Stimulated activated effector memory CD8-positive, alpha-beta T cell treated with anti-CD3 and anti-CD28 coated beads, Interleukin-12 subunit alpha, Interleukin-12 subunit beta, amount 100 ng/mL, for 72 hours (primary cell): ENCODE measurements around the gene KAT8.
A peak's percentile ranks its signal among the peaks of the same experiment; 100 is the strongest.
"Not testable (repeated sequence)": the region's sequence is repeated elsewhere in the genome, so short reads cannot be mapped to it uniquely, and the experiment has no call there.

Experiments
- ATAC-seq: fragments of 150-1000 bp; cut with Tn5 transposase; 2 replicates; pipeline ENCODE4 v1.10.0; 2021
- DNase-seq, 2 donors: peaks; one replicate each; pipeline ENCODE4 v3.0.0; 2021 to 2022; ENCODE audit warnings: low spot score in 2 of 2
- H3K27ac Mint-ChIP-seq: one replicate; pipeline ENCODE4 v1.8.0; 2022; ENCODE audit warnings: mild to moderate bottlenecking, mixed read lengths
- H3K36me3 Mint-ChIP-seq: one replicate; pipeline ENCODE4 v1.8.0; 2022; ENCODE audit warnings: mild to moderate bottlenecking, mixed read lengths
- H3K4me1 Mint-ChIP-seq: one replicate; pipeline ENCODE4 v1.8.0; 2022; ENCODE audit warnings: mixed read lengths
- H3K4me3 Mint-ChIP-seq: one replicate; pipeline ENCODE4 v1.8.0; 2022; ENCODE audit warnings: mild to moderate bottlenecking, mixed read lengths
- H3K9me3 Mint-ChIP-seq: one replicate; pipeline ENCODE4 v1.8.0; 2022; ENCODE audit warnings: mixed read lengths

Gene KAT8

DNA sequence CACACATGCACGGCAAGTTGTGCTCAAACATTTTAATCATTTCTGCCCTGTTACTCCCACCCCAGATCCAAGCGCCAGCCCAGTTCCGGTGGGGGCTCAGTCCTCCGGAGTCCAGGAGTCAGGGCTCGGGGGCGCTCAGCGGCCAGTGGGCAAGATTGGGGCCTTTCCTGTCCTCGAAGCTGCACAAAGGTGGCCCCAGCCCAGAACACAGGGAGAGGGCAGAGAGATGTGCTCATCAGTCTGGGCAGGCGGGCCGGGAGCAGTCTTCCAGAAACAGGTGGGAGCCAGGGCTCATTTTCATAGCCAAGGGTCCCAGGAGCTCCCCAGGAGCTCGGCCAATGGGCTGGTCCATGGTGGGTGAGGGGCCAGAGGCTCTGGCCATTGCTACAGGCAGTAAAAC, 14.0 kb downstream of the KAT8 start:
- Mint-ChIP-seq H3K4me1 (peaks cover under 1% of the 10 kb centered on the region), H3K4me3 (no peak overlapping the region), H3K27ac (peak overlapping the region; percentile 23), H3K36me3 (peaks cover 10% of the 10 kb centered on the region), H3K9me3 (no peaks in the 10 kb centered on the region)
- no peak for DNase-seq
- no peak for ATAC-seq

DNA sequence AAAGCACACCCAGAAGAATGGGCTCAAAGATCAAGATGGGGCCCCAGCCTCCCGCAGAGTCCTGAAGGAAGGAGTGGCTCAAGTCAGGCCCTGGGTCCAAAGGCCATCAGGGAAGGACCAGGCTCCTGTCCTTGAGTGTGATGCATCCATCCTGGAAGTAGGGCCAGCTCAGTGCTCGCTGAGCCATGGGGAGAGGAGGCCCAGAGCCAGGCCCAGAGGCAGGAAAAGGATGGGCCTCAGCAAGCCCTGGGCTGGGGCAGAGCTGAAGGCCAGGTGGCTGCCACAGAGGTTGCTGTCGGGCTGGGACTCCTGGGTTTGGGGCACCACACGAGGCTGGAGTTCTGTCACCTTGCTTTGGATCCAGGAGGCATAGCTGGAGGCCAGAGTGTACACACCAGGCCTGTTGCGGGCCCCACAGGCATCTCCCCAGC, 14.4 kb downstream of the KAT8 start:
- Mint-ChIP-seq H3K36me3 (peaks cover 6% of the 10 kb centered on the region), H3K9me3 (no peaks in the 10 kb centered on the region), H3K4me1 (no peaks in the 10 kb centered on the region), H3K27ac (peak overlapping the region; percentile 23), H3K4me3 (no peak overlapping the region)
- ATAC-seq (no peak), DNase-seq (no peak)

DNA sequence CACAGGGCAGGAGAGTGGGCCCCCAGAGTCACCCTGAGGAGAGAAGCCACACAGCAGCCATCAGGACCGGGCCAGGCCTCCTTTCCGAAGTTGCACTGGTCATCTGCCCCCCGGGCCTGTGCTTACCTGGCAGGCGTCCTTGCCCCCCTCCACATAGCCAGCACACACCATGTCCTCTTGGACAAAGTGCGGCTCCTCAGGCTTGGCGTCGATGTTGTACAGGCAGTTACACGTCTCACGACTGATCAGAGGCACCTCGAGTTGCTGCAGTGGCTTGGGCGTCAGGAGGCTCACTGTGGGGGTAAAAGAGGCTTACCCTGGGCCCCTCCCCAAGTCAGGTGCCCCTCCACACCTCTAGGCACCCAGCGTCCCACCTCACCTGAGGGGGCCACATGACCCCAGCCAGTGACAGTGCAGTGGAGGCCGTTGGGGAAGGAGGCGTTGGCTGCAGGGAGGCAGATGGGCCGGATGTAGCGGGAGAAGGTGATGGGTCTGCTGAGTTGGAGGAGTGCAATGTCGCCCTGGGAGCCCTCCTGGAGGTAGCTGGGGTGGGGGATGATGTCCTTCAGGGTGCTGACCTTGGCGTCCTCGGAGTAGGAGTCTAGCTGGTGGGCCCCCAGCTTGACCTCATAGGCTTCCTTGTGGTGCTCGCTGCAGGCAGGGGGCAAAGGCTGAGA, 15.0 kb downstream of the KAT8 start:
- H3K4me3 Mint-ChIP-seq = no peak overlapping the region
- no peak overlapping the region for H3K27ac Mint-ChIP-seq
- H3K36me3 Mint-ChIP-seq = peaks cover under 1% of the 10 kb centered on the region
- ATAC-seq = no peak
- no peaks in the 10 kb centered on the region for H3K9me3 Mint-ChIP-seq
- DNase-seq = no peak
- H3K4me1 Mint-ChIP-seq = no peaks in the 10 kb centered on the region

DNA sequence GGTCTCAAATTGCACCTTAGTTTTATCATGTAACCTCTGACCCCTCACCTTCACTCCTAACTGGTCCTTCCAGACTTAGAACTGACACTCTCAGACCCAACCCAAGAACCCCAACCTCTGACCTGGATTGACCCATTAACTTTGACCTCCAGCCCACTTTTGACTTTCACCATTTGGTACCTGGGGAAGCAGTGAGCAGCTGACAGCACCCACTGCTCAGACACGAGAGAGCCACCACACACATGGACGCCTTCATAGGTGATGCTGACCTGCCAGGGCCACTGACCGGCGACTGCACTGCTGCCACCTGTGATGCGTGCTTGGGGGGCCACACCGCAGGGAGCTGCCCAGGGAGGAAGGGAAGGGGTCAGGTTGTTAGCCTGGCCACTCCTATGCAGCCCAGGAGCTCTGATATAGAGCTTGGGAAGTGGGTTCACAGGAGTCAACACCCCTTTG, 15.6 kb downstream of the KAT8 start:
- no peak overlapping the region for H3K4me3 Mint-ChIP-seq
- H3K9me3 Mint-ChIP-seq = no peaks in the 10 kb centered on the region
- DNase-seq = no peak
- no peak for ATAC-seq
- no peak overlapping the region for H3K27ac Mint-ChIP-seq
- H3K4me1 Mint-ChIP-seq = no peaks in the 10 kb centered on the region
- H3K36me3 Mint-ChIP-seq = no peaks in the 10 kb centered on the region

GRCh38 chr16:31134091-31134571, 16.7 kb downstream of the KAT8 start:
- H3K4me1 Mint-ChIP-seq = no peaks in the 10 kb centered on the region
- H3K4me3 Mint-ChIP-seq = no peak overlapping the region
- H3K9me3 Mint-ChIP-seq = no peaks in the 10 kb centered on the region
- ATAC-seq (no peak), DNase-seq (no peak)
- H3K27ac Mint-ChIP-seq = peak overlapping the region; percentile 49
- H3K36me3 Mint-ChIP-seq = no peaks in the 10 kb centered on the region

DNA sequence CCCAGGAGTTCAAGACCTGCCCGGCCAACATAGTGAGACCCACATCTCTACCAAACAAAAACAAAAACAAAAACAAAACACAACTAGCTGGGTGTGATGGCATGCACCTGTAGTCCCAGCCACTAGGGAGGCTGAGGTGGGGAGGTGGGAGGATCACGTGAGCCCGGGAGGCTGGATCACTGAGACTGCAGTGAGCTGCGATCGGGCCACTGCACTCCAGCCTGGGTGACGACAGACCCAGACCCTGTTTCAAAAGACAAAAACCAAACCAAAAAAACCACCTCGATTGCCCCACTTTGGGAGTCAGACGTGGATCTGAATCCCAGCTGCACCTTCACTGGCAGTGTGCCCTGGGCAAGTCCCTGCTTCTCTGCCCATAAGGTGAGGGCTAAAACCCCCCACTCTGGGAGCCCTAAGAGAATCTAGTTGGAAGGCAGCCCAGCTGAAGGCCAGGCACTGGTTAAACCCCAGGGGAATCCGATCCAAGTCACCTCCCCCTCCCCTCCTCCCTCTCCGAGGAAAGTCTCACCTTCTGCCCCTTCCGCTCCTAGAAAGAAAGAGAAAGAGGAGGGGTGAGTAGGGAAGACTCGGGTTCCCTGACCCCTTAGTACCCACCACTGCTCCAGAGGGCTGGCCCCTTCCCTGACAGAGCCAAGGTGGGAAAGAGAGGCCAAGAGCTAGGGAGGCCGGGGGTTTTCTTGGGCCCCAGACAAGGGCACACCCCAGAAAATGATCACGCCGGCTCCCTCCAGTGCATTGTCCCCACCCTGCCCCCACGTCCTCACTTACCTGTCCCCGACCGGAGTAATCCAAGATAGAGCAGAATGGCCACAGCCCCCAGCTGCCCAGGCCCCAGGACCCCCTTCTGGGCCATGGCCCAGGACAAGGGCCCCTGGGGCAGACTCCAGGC, 17.4 kb downstream of the KAT8 start:
- no peak for ATAC-seq
- H3K4me3 Mint-ChIP-seq = no peak overlapping the region

GRCh38 chr16:31135535-31136286, 18.2 kb downstream of the KAT8 start, which contains the start of gene PRSS8:
Gene PRSS8, minus strand, starts transcription at chr16:31135727. Its CDS starts 229 bp downstream, at chr16:31135498.
- Mint-ChIP-seq H3K36me3 (no peaks in the 10 kb centered on the region), H3K9me3 (no peaks in the 10 kb centered on the region), H3K27ac (no peak within 1 kb of the TSS), H3K4me3 (no peak within 1 kb of the TSS), H3K4me1 (no peaks in the 10 kb centered on the region)
- peak; percentile 3 for ATAC-seq
- no peak for DNase-seq

More for the DNA sequence above, 17.4 kb downstream of the KAT8 start:
- Mint-ChIP-seq H3K4me1 (no peaks in the 10 kb centered on the region), H3K36me3 (no peaks in the 10 kb centered on the region), H3K27ac (peak overlapping the region; percentile 49), H3K9me3 (no peaks in the 10 kb centered on the region)
- no peak for DNase-seq

DNA sequence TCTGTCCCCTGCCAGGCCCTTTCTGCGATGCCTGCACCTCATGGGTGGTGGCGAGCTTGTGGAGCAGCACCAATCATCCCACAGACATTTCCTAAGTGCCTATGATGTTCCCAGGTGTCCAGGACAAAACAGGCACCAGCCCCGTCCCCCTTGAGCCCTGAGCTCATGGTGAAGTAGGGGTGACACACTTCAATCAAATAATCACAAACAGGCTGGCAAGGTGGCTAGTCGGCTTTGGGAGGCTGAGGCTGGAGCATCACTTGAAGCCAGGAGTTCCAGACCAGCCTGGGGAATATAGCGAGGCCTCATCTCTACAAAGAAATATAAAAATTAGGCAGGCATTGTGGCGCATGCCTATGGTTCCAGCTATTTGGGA, 18.8 kb downstream of the KAT8 start:
- no peaks in the 10 kb centered on the region for H3K36me3 Mint-ChIP-seq
- ATAC-seq (no peak), DNase-seq (no peak)
- H3K9me3 Mint-ChIP-seq = no peaks in the 10 kb centered on the region
- H3K4me1 Mint-ChIP-seq = no peaks in the 10 kb centered on the region
- H3K4me3 Mint-ChIP-seq = no peak overlapping the region
- no peak overlapping the region for H3K27ac Mint-ChIP-seq

- H3K27ac Mint-ChIP-seq, H3K4me1 Mint-ChIP-seq, ATAC-seq, H3K36me3 Mint-ChIP-seq, DNase-seq, H3K9me3 Mint-ChIP-seq, H3K4me3 Mint-ChIP-seq: not testable (repeated sequence)
Measured at GRCh38 chr16:31136822-31137499, 19.5 kb downstream of the KAT8 start.

- Mint-ChIP-seq H3K36me3 (no peaks in the 10 kb centered on the region), H3K4me3 (no peak overlapping the region), H3K27ac (peak overlapping the region; percentile 18), H3K9me3 (no peaks in the 10 kb centered on the region), H3K4me1 (peaks cover 11% of the 10 kb centered on the region)
- ATAC-seq (no peak), DNase-seq (no peak)
Measured at GRCh38 chr16:31138621-31139578, 21.4 kb downstream of the KAT8 start.

DNA sequence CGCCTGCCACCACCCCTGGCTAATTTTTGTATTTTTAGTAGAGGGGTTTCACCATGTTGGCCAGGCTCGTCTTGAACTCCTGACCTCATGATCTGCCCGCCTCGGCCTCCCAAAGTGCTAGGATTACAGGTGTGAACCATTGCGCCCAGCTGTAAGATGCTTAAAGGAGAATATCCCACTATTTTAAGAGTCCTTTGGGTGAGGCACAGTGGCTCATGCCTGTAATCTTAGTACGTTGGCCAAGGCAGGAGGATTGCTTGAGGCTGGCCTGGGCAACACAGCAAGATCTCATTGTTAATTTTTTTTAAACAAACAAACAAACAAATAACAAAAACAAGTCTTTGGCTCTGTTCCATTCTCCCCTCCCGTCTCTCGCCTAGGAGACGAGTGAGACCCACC, 23.6 kb downstream of the KAT8 start:
- ATAC-seq, H3K36me3 Mint-ChIP-seq, H3K27ac Mint-ChIP-seq, H3K9me3 Mint-ChIP-seq, H3K4me3 Mint-ChIP-seq, DNase-seq: not testable (repeated sequence)
- peaks cover 13% of the 10 kb centered on the region for H3K4me1 Mint-ChIP-seq

DNA sequence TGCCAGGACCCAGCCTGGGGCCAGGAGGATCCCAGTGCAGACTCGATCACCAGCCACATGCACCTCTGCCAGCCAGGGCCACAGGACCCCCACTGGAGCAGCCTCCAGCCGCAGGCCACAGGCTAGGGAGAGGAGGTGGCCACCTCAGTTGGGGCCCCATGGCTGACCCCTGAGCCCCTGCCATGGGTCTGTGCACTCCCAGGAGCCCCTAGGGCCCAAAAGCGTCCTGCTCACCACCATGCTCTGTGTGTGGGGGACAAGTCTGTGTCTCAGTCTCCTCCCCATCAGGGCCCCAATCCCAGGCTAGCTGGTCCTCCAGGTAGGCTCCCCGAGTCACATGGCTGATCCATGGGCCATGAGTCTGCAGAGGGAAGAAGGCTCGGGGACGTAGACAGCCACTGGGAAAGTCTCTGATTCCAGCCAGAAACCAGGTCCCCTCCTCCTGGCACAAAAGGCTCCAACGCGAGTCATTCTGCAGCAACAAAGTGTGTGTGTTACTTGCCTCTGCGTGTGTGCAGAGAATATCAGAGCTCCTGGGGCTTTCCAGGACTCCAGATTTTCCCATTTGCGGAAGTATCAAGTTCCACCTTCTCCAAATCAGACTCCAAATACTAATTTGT, 24.1 kb downstream of the KAT8 start:
- no peaks in the 10 kb centered on the region for H3K36me3 Mint-ChIP-seq
- no peaks in the 10 kb centered on the region for H3K9me3 Mint-ChIP-seq
- no peak for ATAC-seq
- peak overlapping the region; percentile 87 for H3K27ac Mint-ChIP-seq
- peaks cover 13% of the 10 kb centered on the region for H3K4me1 Mint-ChIP-seq
- peak in 1 of 2 donors; percentile 65 for DNase-seq
- H3K4me3 Mint-ChIP-seq = peak overlapping the region; percentile 58

- peaks cover 13% of the 10 kb centered on the region for H3K4me1 Mint-ChIP-seq
- DNase-seq (peak; percentile 91 to 100), ATAC-seq (peak; percentile 90)
- H3K36me3 Mint-ChIP-seq = no peaks in the 10 kb centered on the region
- peak overlapping the region; percentile 87 for H3K27ac Mint-ChIP-seq
- no peaks in the 10 kb centered on the region for H3K9me3 Mint-ChIP-seq
- peak overlapping the region; percentile 58 for H3K4me3 Mint-ChIP-seq
Measured at GRCh38 chr16:31142109-31143010, 24.9 kb downstream of the KAT8 start.
